H1 (cell line): ENCODE data around the gene VWA2. TPM values are rescaled to one million over a fixed set of nuclear protein-coding genes. Genes with fewer than 3 reads are reported as not detected.

ENCODE experiments used
- ATF2 ChIP-seq: IDR thresholded peaks from 2 replicates; pipeline ENCODE4 v1.6.1; 2012; ENCODE audit warnings: low read length, inconsistent platforms
- polyA plus RNA-seq, 7 experiments: library from polyadenylated mRNA; depleted of rRNA in 3 of 7; stranded (reverse) in 5 of 7; unstranded in 2 of 7; fragments of >200 nt in 5 of 7; fragments of 200-250 nt in 2 of 7; gene quantifications; 1 replicate in 5 of 7; 2 replicates in 1 of 7; 4 replicates in 1 of 7; pipeline versions ENCODE4 v1.2.1 to v1.2.3, GENCODE V29; 2011 to 2013; ENCODE audit warnings: missing spikeins in 2 of 7, mixed read lengths in 2 of 7
- total RNA-seq: library from RNA; stranded (reverse); fragmentation: NEBNext Ultra II Directional; extraction: Animal tissue kit (Norgen Biotek cat#: 25700); gene quantifications from 2 replicates; pipeline ENCODE4 v1.2.1, GENCODE V29; 2021

VWA2 gene
- total and polyA plus RNA-seq, 2 of the 8 experiments (the other 6 are each of a cell fraction or from before 2014, with no cell fraction given) = 2.8 to 2.9 TPM

GRCh38 chr10:114297136-114297705, 58.2 kb downstream of the VWA2 start (continued):
- TF ChIP-seq ATF2 = no peak
